Fibroblast of peridontal ligament (primary cell): ENCODE results near the gene ROBO3.

Source experiments
- DNase-seq: peaks from one replicate; pipeline ENCODE4 v3.0.0-alpha.2; 2010; ENCODE audit errors: extremely low read depth

Gene ROBO3

DNA sequence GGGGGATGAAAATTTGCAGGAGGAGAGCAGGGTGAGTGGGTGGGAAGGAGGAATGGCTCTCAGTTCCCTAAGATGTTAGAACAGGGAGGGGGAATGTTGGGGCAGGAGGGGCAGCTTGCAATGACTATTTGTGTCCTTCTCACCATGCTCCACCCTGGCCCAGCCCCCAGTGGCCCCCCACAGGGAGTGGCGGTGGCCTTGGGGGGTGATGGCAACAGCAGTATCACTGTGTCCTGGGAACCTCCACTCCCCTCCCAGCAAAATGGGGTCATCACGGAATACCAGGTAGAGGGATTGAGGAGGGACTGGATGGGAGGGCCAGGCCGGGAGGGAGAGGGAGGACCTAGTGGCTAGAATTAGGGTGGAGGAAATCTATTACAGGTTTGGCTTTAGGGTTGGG is 10.2 kb downstream of the ROBO3 start:
- no peak for DNase-seq

DNA sequence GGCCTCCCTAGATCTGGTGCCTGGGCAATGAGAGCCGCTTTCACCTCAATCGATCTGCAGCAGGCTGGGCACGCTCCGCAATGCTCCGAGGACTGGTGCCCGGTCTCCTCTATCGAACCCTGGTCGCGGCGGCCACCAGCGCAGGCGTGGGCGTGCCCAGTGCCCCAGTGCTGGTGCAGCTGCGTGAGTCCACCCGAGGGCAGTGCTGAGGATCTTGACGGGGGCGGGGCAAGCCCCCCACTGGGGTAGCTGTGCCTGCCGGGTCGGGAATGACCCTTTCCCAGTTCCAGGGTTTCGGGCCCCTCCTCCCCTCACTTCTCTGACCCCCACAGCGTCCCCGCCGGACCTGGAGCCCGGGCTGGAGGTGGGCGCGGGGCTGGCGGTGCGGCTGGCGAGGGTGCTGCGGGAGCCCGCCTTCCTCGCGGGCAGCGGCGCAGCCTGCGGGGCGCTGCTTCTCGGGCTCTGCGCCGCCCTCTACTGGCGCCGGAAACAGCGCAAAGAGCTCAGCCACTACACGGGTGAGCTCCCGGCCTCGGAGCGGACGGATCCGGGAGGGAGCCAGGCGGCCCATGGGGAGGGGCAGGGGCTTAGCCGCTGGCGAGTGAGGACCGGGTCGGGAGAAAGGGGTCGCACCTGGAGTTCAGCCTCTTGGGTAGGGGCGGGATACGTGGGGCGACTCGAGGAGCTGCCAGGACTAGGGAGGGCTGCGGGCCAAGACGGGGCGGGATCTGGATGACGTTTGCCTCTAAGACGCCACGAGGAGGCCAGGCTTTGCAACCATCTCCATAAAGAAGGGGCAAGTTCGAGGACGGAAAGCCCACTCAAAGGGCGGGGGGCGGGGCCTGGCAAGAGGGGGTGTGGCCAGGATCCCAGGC is 10.9 kb downstream of the ROBO3 start:
- DNase-seq: peak; percentile 95

DNA sequence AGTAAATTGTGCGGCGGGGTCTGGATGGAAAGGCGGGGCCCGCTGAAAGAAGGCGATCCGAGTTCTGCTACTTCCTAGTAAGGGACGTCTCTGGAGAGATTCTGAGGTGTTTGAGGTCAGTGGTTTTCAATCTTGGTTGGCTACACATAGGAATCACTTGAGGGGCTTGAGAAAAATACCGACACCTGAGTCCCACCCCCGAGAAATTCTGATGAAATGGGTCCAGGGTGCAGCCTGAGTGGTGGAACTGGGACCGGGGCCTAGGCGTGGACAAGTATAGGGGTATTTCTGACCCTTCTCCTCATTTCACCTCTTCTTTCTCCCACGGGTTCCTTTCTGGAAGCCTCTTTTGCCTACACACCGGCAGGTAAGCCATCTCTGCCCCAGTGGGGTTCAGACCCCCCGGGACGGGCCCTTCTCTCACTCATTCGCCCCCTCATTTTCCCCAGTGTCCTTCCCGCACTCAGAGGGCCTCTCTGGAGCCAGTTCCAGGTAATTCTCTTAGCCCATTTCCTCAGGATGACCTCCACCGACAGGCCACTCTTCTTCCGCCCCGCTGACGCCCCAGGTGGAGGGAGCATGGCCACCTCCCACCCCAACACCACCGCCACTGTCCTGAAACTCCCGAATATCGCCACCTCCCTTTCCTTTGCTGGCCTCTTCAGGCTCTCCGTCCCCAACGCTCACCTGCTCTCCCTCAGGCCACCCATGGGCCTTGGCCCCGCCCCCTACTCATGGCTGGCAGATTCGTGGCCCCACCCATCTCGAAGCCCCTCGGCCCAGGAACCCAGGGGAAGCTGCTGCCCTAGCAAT is 11.8 kb downstream of the ROBO3 start:
- no peak for DNase-seq

DNA sequence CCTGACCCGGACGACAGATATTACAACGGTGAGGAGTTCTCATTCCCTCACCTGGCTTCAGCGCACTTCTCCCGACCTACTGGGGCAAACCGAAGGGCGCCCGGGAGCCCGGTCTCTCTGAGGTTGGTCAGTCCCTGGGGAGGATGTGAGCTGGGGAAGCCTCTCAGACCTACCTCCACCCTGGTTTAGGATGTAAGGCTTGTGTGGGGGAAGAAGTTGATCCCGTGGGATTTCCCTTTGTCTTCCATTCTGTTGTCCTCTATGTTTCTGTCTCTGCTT is 12.3 kb downstream of the ROBO3 start:
- DNase-seq: no peak

DNA sequence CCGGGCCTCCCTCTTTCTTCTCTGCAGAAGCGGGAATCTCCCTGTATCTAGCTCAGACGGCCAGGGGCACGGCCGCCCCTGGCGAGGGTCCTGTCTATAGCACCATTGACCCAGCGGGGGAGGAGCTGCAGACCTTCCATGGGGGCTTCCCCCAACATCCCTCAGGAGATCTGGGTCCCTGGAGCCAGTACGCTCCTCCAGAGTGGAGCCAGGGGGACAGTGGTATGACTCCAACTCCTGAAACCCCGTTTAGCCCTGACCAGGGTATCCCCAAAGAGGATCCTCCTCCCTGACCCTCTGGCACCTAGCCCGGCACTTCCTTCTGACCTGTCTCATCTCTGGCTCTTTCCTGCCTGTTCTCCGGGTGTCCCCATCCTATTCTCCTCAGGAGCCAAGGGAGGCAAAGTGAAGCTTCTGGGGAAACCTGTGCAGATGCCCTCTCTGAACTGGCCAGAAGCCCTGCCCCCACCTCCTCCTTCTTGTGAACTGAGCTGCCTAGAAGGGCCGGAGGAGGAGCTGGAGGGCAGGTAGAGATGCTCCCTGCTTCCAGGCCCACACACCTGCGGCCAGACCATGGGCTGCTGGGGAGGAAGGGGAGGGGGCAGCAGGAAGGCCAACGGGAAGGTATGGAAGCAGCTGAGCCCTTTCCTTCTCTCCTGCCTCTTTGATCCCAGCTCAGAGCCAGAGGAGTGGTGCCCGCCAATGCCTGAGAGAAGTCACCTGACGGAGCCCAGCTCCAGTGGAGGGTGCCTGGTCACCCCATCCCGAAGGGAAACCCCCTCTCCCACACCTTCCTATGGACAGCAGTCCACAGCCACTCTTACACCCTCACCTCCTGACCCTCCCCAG is 12.9 kb downstream of the ROBO3 start:
- no peak for DNase-seq

DNA sequence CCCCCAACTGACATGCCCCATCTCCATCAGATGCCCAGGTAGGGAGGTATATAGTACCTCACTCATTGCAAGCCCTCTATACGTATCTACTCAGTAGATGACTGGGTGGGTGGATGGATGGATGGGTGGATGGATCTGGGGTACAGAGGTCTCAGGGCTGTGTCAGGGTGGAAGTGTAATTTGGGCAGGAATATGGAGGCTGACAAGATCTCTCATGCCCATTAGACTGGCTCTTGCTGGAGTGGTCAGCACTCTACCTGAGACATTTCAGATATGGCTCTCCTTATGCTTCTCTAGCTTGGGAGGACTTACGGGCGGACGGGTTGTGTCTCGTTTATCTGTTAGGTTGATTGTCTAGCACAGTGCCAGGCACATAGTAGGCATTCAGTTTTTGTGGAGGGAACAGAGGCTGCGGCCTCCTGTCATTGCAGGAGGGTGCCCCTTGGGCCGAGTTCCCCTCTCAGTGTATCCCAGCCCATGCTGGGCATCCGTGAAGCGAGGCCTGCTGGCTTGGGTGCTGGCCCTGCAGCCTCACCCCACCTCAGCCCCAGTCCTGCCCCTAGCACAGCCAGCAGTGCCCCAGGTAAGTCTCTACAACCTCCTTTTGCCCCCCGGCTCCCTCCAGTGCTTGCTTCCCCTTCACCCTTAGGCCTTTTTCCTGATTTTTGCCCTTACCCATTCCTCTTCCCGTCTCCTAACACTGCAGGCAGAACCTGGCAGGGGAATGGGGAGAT is 13.7 kb downstream of the ROBO3 start:
- DNase-seq: no peak

DNA sequence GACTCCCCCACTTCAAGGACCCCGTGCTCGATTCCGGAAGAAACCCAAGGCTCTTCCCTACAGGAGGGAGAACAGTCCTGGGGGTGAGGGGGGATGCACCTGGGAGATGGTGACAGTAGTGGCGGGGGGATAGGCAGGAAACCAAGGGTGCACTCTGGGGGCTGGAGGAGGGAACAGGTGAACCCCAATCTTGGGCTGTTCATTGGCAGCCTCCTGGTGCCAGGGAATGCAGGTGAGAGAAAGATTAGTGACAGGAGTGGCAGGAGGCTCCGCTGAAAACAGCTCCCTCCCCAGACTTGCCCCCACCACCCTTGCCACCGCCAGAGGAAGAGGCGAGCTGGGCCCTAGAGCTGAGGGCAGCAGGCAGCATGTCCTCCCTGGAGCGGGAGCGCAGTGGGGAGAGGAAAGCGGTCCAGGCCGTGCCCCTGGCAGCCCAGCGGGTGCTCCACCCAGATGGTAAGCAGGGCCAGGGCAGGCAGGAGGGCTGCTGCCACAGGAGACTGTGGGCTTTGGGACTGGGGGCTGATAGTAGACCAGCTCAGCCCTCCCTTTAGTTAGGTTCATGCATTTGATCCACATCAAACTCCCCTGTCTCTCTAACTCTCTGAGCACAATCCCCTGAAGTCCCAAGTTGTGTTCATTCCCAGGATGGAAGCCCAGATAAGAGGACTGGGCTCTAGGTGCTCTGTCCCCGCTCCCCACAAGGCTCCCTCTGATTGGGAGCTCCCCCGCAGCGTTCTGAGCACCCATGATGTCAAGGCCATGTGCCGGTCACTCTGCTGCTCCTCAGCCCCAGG is 14.5 kb downstream of the ROBO3 start:
- DNase-seq: no peak

DNA sequence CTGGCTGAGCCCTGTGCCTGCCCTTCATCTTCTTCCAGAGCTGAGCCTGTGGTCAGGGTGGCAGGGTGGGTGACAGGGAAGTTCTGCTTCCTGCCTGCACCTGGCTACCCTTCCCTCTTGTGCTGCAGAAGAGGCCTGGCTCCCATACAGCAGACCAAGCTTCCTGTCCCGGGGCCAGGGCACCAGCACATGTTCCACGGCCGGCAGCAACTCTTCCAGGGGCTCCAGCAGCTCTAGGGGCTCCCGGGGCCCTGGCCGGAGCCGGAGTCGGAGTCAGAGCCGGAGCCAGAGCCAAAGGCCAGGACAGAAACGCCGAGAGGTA is 15.0 kb downstream of the ROBO3 start:
- no peak for DNase-seq

DNA sequence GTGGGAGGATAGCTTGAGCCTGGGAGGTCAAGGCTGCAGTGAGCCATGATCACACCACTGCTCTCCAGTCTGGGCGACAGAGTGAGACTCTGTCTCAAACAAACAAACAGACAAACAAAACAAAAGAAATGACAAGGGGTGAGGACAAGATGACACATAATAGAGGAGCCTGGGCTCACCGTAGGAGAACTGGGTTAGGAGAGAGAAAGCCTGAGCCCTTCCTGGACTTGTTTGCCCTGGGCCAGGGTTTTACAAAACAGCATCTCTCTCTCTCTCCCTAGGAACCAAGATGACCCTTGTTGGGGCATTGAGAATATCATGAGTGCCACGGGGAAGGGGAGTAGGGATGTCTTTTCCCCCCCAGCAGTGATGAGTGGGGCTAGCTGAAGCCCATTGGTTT is 15.7 kb downstream of the ROBO3 start:
- no peak for DNase-seq

DNA sequence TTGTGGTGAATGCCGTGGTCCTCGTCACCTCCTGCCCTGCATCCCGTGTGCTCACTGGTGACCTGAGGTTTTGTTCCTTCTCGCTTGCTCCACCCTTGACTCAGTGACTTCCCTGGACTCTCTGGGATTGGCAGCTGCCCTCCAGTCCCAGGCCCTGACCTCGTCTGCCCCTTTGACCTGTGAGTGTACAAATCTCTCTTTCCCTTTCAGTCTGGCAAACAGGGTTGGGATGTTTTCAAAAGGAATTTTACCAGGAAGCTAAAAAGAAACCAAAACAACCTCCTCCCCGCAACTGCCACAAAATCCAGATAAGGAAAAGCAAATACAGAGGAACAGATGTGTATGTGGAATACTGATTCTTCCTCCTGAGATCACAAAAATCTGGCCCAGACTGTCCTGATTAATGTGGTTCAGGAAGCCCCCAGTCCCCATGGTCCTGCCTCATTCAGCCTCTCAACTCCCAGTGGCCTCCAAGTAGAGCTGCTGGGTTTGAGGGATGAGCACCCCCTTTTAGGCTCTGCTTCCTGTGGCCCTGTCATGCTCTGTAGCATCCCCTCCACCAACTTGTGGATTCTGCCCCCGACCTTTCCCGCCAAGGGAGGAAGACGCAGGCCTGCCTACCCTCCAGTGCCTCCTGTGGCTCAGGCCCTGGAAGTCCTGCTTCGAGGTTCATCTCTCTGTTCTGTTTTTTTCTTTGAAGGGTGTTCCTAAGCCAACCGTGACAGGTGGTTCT is 17.3 kb downstream of the ROBO3 start:
- DNase-seq: peak; percentile 30

DNA sequence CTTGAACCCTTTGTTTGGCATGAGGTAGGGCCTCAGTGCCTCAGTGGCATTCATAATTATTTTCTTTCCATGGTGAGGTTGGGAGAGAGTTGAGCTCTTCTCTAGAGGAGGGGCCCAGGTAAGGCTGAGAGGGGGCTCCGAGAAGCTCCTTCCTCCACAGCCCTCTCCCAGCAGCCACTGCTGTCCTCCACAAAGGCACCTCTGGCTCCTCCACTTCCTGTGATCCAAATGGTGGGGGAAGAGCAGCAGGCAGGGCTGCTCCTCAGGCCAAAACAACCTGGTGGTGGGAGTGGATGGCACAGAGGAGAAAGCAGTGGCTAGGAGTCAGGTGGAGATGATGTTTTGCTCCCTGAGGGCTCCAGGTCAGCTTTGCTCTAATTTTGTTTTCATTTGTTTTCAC is 19.1 kb downstream of the ROBO3 start:
- DNase-seq: no peak

DNA sequence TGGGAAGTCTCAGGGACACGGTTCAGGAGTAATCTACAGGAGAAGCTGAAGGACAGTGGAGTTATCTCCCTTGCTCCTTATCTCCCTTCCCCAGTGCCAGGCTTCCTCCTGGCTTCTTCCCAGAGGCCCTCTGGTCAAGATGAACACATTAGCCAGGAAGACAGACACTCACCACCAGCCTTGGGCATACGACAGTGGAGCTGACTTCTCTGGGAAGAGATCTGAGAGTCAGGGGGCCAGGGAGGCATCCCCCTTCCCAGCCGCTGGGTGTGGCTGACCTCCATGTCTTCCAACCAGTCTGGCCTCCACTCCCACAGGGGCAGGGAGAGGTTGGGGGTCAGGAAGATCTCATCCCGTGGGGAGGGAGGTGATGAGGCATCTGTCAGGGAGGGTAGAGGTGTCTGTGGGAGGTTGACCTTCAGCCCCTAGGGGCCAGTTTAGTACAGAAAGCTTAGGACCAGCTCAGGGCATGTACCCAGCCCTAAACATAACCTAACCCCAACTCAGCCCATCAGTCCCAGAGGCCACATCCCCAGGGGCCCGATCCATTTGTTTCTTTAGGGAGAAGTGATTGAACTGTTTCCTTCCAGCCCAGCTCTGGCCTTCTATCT is 19.7 kb downstream of the ROBO3 start:
- DNase-seq: no peak

DNA sequence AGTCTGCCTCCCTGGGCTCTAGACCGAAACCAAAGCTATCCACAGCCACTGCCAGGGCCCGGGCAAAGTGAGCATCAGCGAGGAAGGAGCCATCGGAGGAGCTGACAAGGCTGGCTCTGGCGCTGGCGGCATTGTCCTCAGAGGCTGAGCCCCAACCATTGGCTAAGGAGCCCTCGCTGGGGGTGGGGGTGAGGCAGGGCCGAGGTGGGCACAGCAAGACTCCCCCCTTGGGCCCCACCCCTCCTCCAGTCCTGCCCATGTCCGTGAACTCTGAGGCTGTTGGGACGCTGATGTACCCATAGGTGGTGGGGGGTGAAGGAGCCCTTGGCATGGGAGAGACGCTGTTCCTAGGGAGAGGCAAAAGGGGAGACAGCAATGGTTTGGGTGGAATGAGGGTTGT is 21.2 kb downstream of the ROBO3 start:
- DNase-seq: no peak

DNA sequence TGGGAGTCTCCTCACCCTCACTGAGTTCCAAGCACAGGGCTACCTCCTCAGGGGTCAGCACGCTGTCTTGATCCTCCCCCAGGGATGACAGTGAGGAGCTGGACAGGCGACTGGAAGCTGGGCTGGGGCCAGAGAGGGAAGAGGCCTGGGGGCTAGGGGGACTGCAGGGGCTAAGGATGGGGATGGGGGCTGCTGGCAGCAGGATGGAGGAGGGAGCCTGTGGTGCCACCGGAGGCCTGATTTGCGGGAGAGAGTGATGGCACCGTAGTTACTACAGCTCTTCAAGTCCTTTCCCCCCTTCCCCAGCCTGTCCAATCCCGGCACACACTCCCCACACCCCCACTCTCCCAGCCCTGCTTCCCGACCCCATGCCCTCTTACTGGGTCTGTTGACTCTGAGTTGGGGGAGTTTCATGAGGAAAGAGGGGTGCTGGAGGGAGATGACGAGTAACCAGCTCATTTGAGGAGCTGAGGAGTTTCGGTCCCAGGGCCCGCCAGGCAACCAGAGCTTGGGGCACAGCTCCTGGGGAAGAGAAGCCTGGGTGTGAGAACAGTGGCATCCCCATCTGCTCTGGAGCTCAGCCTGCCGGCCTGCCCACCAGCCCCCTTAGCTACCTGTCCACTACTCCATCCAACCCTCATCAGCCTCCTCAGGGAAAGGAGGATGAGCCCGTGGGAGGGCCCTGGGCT is 21.9 kb downstream of the ROBO3 start:
- DNase-seq: no peak

DNA sequence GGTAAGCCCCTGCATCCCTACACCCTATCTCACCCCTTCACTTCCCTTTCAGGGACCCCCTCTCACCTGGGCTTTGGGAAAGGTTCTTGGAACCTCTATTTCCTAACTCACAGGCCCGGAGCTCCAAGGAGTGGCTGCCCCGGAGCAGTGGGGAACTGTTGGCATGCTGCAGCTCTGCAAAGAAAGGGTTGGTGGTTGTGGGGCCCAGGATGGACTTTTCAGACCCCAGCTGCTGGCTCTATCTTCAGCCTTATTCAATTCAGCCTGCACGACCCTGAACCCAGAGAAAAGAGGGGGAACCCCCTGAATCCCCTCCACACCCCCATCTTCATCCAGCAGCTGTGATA is 22.4 kb downstream of the ROBO3 start:
- no peak for DNase-seq

DNA sequence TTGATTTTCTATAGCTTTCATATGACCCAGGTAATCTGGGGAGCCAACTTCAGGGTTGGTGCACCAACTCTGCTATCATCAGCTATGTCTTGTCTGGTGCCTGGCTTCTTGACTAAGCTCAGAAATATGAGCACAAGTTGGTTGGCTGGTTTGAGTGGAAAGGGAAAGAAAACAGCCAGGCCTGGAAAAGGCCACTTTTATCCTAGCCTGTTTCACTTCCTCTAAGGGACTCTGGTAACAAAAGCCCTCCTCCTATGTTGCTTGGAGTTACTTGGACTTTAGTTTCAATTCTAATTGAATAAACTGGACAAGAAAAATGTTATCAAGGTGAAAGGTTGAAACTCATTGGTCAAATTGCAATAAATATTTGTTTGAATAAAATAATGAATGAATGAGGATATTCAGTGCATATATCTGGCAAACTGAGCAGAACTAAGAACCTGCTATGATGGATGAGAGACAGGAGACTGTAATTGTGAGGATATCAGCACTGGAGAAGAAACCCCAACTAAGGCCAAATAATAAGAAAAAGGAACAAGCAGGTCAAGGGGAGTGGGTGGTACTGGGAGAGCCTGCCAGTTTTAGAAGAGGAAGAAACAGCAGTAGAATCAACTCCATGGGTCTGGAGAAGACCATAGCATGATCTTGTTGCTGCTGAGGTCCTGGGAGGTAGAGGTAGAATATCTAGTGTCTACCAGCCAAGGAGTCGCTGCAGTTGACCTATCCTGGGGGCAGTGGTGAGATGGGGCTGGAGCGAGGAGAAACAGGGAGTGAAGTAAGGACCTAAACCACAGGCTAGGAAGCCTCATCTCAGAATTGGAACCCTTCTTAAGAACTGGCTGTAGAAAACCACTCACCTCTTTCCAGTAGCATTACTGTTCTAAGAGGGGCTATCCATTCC is 24.2 kb downstream of the ROBO3 start:
- DNase-seq: no peak

DNA sequence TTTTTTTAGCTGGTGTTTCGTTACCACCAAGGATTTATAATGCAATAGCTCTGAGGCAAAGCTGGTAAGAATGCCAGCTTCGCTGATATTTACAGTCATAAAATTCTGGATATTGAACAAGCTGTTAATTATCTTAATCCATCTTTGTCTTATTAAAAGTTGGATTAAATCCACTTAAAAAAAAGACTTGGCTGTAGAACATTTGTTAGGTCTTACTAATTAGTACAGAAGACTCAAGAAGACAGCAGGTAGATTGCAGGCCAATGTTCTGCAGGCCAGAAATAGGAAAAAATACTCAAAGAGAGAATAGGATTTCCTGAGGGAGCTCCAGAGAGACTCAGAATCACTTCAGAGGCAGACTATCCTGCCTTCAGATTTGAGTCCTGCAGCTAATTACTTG is 24.9 kb downstream of the ROBO3 start:
- DNase-seq: no peak

DNA sequence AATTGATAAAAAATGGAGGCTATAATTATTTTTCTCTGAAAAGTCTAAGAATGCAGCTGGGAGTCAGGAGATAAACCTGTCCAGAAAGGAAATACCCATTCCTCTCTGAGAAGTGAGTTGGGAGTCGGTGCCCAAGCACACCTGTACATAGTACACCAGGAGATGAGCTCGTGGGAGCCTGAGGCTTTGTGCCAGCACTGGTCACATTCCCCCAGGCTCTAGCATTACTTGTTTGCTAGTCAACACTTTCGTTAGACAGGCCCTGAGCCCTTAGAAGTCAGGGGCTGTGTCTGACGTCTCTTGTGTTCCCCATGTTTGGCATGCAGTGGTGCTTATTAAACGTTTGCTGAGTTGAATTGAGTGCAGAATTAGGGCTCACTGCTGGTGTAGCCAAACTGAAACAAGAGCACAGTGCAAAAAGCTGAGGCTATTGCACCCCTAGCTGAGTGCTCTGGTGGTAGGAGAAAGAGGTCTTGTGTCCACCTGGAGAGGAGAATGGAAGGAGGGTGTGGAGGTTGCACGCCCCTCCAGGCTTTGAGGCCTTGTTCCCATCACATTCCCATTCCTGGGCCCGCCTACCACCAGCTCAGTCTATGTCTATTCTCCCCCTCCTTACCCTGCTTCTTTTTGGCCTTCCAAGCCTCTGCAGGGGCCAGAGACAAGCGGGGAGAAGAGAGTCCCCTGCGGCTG is 25.6 kb downstream of the ROBO3 start:
- DNase-seq: no peak
